B cell (primary cell): ENCODE results near the gene TMEM164. TPM values are rescaled to one million over a fixed set of nuclear protein-coding genes. Genes with fewer than 3 reads are reported as not detected.

Experiments
- ATAC-seq: fragments of 200-7000 bp; cut with Tn5 transposase; one replicate; pipeline ENCODE4 v1.10.0; 2021; ENCODE audit warnings: low read depth, mild to moderate bottlenecking, moderate number of reproducible peaks, moderate library complexity
- CTCF ChIA-PET: fragments of 350-600 bp; sonication (Branson Sonifier 250); formaldehyde crosslinking; loops from one replicate; lab custom pipeline; 2021; ENCODE audit warnings: antibody characterized with exemption, inconsistent platforms; lab: Charles Lee
- POLR2A ChIA-PET: fragments of 350-600 bp; sonication (Branson Sonifier 250); formaldehyde crosslinking; loops from one replicate; lab custom pipeline; 2021; ENCODE audit warnings: antibody characterized with exemption; lab: Charles Lee
- DNase-seq: peaks from one replicate; pipeline ENCODE4 v3.0.0; 2013
- H2AFZ ChIP-seq: 2 replicates; pipeline ENCODE4 v1.6.1; 2012; ENCODE audit warnings: mild to moderate bottlenecking, low read depth, low read length; ENCODE audit not compliant: insufficient read depth, poor library complexity, severe bottlenecking
- H3K27ac ChIP-seq, 2 donors: 1 replicate in 1 of 2; 2 replicates in 1 of 2; pipeline ENCODE4 v1.5.1; 2012 to 2013; ENCODE audit warnings: low read length in 2 of 2, mild to moderate bottlenecking in 2 of 2, moderate library complexity in 1 of 2
- H3K27me3 ChIP-seq, 4 experiments: fragments of 200-600 bp in 1 of 4; sonication (generic) in 1 of 4; replicated peaks in 1 of 4; 1 replicate in 2 of 4; 2 replicates in 2 of 4; pipeline versions ENCODE4 v1.6.1 to v1.7.0; 2013 to 2016; ENCODE audit warnings: low read length in 3 of 4, mild to moderate bottlenecking in 2 of 4, mixed read lengths in 1 of 4, moderate library complexity in 1 of 4; ENCODE audit not compliant: insufficient read depth in 4 of 4, control insufficient read depth in 3 of 4; ENCODE audit errors: control extremely low read depth in 1 of 4
- H3K36me3 ChIP-seq, 2 experiments: replicated peaks in 1 of 2; 1 replicate in 1 of 2; 2 replicates in 1 of 2; pipeline versions ENCODE4 v1.6.1 to v1.7.1; 2013; ENCODE audit warnings: low read length in 1 of 2; ENCODE audit not compliant: insufficient read depth in 2 of 2, control insufficient read depth in 1 of 2; ENCODE audit errors: control extremely low read depth in 1 of 2, extremely low read depth in 1 of 2
- H3K4me1 ChIP-seq, 2 donors: fragments of 200-600 bp in 1 of 2; sonication (generic) in 1 of 2; 1 replicate in 1 of 2; 2 replicates in 1 of 2; pipeline versions ENCODE4 v1.5.1 to v1.6.1; 2013 to 2017; ENCODE audit warnings: low read length in 2 of 2; ENCODE audit not compliant: control insufficient read depth in 2 of 2, insufficient read depth in 2 of 2
- H3K4me2 ChIP-seq: replicated peaks from 2 replicates; pipeline ENCODE3; 2012; ENCODE audit warnings: mild to moderate bottlenecking, low read depth, low read length; ENCODE audit not compliant: poor library complexity, severe bottlenecking
- H3K4me3 ChIP-seq, 5 experiments: fragments of 200-600 bp in 1 of 5; sonication (generic) in 1 of 5; 1 replicate in 3 of 5; 2 replicates in 2 of 5; pipeline versions ENCODE4 v1.5.1 to v1.7.0; 2011 to 2016; ENCODE audit warnings: low read length in 4 of 5, mild to moderate bottlenecking in 4 of 5, low read depth in 2 of 5, control low read depth in 1 of 5, moderate library complexity in 1 of 5; ENCODE audit not compliant: insufficient read depth in 1 of 5; ENCODE audit errors: control extremely low read depth in 1 of 5, extremely low read depth in 1 of 5
- H3K79me2 ChIP-seq: fragments of 200-600 bp; sonication (generic); one replicate; pipeline ENCODE4 v1.6.0; 2016; ENCODE audit warnings: low read length; ENCODE audit not compliant: control insufficient read depth, insufficient read depth
- H3K9ac ChIP-seq: fragments of 200-600 bp; sonication (generic); 2 replicates; pipeline ENCODE4 v1.6.1; 2017; ENCODE audit warnings: mild to moderate bottlenecking, low read length, moderate library complexity
- H3K9me3 ChIP-seq, 3 donors: one replicate each; pipeline versions ENCODE4 v1.6.1 to v1.7.1; 2013; ENCODE audit warnings: low read length in 2 of 3; ENCODE audit not compliant: control insufficient read depth in 2 of 3, insufficient read depth in 1 of 3; ENCODE audit errors: control extremely low read depth in 1 of 3
- H4K20me1 ChIP-seq: 2 replicates; pipeline ENCODE4 v1.6.0; 2012; ENCODE audit warnings: mild to moderate bottlenecking, low read length; ENCODE audit not compliant: insufficient read depth, control insufficient read depth, poor library complexity, severe bottlenecking
- H3K27ac Mint-ChIP-seq: one replicate; pipeline ENCODE4 v1.8.0; 2021; ENCODE audit warnings: mixed read lengths
- H3K27me3 Mint-ChIP-seq: one replicate; pipeline ENCODE4 v1.8.0; 2021; ENCODE audit warnings: mixed read lengths
- H3K4me1 Mint-ChIP-seq: one replicate; pipeline ENCODE4 v1.8.0; 2021; ENCODE audit warnings: mixed read lengths
- H3K4me3 Mint-ChIP-seq: one replicate; pipeline ENCODE4 v1.8.0; 2021; ENCODE audit warnings: mixed read lengths
- H3K9me3 Mint-ChIP-seq: one replicate; pipeline ENCODE4 v1.8.0; 2022; ENCODE audit warnings: mixed read lengths; ENCODE audit not compliant: insufficient read depth
- EZH2 ChIP-seq: IDR thresholded peaks from 2 replicates; pipeline ENCODE4 v1.6.1; 2012; ENCODE audit warnings: borderline replicate concordance, low read depth, mild to moderate bottlenecking, moderate library complexity, low read length; ENCODE audit not compliant: insufficient read depth, poor library complexity, severe bottlenecking
- WGBS: methylation state at CpG from one replicate; pipeline ENCODE4 v1.1.5; 2013; ENCODE audit warnings: missing lambda C conversion rate; ENCODE audit not compliant: insufficient coverage; 5-methylcytosine and 5-hydroxymethylcytosine counted together
- intact Hi-C: fragments of 100-400 bp; cut with micrococcal nuclease; formaldehyde crosslinking; loops from one replicate; pipeline ENCODE4 v1.10.0; 2022
- polyA plus RNA-seq: library from polyadenylated mRNA; depleted of rRNA; stranded (reverse); fragments of >200 nt; gene quantifications from 2 replicates; pipeline ENCODE4 v1.2.3, GENCODE V29; 2012
- total RNA-seq, 2 donors: library from RNA; stranded (reverse); fragments of 120-200 nt in 1 of 2; gene quantifications; 1 replicate in 1 of 2; 2 replicates in 1 of 2; pipeline versions ENCODE4 v1.2.3 to v1.2.4, GENCODE V29; 2013 to 2022
- TF ChIP-seq, protein P1 (sequence below): fragments of 200-600 bp; IDR thresholded peaks from one replicate; pipeline ENCODE4 v1.8.0; 2022; ENCODE audit warnings: antibody characterized with exemption, mild to moderate bottlenecking

TMEM164 gene
- total and polyA plus RNA-seq, 2 donors (not counting 1 experiment from before 2014, with no cell fraction given), result 9.4 to 26.6 TPM

DNA sequence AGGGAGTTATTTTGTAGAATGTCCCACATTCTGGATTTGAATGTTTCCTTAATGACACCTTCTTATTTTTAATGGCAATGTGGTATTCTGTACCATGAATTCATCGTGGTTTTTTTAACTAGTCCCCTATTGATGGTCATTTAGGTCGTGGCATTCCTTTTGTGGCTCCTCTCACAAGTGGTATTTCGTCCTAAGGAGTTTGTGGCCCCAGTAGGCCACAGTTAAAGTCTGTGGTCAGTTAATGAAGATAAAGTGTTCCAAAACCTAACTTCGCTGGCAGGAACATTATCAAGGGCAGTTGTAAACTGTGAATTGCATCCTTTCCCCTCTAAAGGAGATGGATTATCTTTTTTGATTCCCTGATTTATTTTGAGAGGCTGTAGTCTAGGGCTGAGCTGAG lies 133.2 kb downstream of the TMEM164 start:
- Histone ChIP-seq H3K4me2 (no peak overlapping the region), H3K36me3 (peaks cover 0 to 2% of the 10 kb centered on the region in 2 experiments), H3K27me3 (no peaks in the 10 kb centered on the region), H2AFZ (no peak overlapping the region), H3K4me3 (no peak overlapping the region), H3K9ac (no peak overlapping the region), H3K27ac (no peak overlapping the region), H3K79me2 (no peaks in the 10 kb centered on the region), H3K9me3 (peaks cover 0 to 3% (median 0%) of the 10 kb centered on the region in 3 donors), H3K4me1 (no peaks in the 10 kb centered on the region), H4K20me1 (no peaks in the 10 kb centered on the region)
- H3K27me3 Mint-ChIP-seq, result no peaks in the 10 kb centered on the region
- DNase-seq (no peak), ATAC-seq (no peak)
- H3K4me3 Mint-ChIP-seq, result no peak overlapping the region
- no peaks in the 10 kb centered on the region for H3K4me1 Mint-ChIP-seq
- ChIA-PET POLR2A (no interaction called here), CTCF (interaction anchor here (0.9 kb wide), 1 partner anchor 10 kb away, joined by 3 read pairs; no protein-coding TSS in a partner anchor)
- intact Hi-C loops, result no loop called here
- TF ChIP-seq EZH2, result no peak
- TF ChIP-seq, protein P1, sequence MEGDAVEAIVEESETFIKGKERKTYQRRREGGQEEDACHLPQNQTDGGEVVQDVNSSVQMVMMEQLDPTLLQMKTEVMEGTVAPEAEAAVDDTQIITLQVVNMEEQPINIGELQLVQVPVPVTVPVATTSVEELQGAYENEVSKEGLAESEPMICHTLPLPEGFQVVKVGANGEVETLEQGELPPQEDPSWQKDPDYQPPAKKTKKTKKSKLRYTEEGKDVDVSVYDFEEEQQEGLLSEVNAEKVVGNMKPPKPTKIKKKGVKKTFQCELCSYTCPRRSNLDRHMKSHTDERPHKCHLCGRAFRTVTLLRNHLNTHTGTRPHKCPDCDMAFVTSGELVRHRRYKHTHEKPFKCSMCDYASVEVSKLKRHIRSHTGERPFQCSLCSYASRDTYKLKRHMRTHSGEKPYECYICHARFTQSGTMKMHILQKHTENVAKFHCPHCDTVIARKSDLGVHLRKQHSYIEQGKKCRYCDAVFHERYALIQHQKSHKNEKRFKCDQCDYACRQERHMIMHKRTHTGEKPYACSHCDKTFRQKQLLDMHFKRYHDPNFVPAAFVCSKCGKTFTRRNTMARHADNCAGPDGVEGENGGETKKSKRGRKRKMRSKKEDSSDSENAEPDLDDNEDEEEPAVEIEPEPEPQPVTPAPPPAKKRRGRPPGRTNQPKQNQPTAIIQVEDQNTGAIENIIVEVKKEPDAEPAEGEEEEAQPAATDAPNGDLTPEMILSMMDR, result no peak
- H3K27ac Mint-ChIP-seq, result no peak overlapping the region
- WGBS, result no CpG with 5 or more reads among the region's 4 CpGs
- no peaks in the 10 kb centered on the region for H3K9me3 Mint-ChIP-seq

DNA sequence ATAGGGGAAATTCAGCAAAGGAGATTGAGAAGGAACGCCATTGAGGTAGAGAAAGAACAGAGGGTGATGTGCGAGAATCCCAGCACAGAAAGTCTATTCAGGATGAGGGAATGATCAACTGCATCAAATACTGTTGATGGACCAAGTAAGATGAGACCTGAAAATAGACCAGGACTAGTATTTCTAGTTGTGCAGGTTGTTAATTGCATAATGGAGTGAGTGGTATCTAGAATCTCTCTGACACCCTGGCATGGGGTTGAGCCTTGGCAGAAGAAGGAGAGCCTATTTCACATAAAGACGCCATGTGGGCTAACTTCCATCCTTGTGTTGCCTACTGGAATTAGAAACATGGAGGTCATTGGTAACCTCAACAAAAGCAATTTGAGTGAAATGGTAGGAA lies 135.6 kb downstream of the TMEM164 start:
- 100% methylated on average over 3 of the region's 3 CpGs for WGBS
- TF ChIP-seq, protein P1, result no peak
- no peak for TF ChIP-seq EZH2
- Mint-ChIP-seq H3K27me3 (no peaks in the 10 kb centered on the region), H3K4me1 (no peaks in the 10 kb centered on the region), H3K27ac (no peak overlapping the region), H3K4me3 (no peak overlapping the region), H3K9me3 (no peaks in the 10 kb centered on the region)
- no peaks in the 10 kb centered on the region for H3K79me2 ChIP-seq
- peaks cover 0 to 2% of the 10 kb centered on the region in 2 experiments for H3K36me3 ChIP-seq
- intact Hi-C loops, result no loop called here
- no peak overlapping the region for H3K4me2 ChIP-seq
- CTCF ChIA-PET, result no interaction called here
- H4K20me1 ChIP-seq, result no peaks in the 10 kb centered on the region
- peaks cover 0 to 3% (median 0%) of the 10 kb centered on the region in 3 donors for H3K9me3 ChIP-seq
- H3K4me3 ChIP-seq, result no peak overlapping the region
- H3K27me3 ChIP-seq, result no peaks in the 10 kb centered on the region
- H2AFZ ChIP-seq, result no peak overlapping the region
- H3K4me1 ChIP-seq, result no peaks in the 10 kb centered on the region
- DNase-seq (no peak), ATAC-seq (no peak)
- POLR2A ChIA-PET, result no interaction called here
- H3K9ac ChIP-seq, result no peak overlapping the region
- no peak overlapping the region for H3K27ac ChIP-seq
